Measurements from ENCODE around the gene YJEFN3. TPM values are rescaled to one million over a fixed set of nuclear protein-coding genes. Genes with fewer than 3 reads are reported as not detected.

YJEFN3 gene
- total RNA-seq (2022) (11.9 and 21.7 TPM in 2 replicates), Bru-seq, nascent RNA (percentile 62 among the genes with signal in this experiment), BruChase-seq, experiment 1, labeled RNA remaining after a 6-hour chase (percentile 90 among the genes with signal in this experiment), BruChase-seq, experiment 2, labeled RNA remaining after a 2-hour chase (percentile 80 among the genes with signal in this experiment)
- long read RNA-seq, partial matches to known transcripts, result 3 of 3 reads
- long read RNA-seq, other reads (novel, unspliced or antisense), result 0 of 3 reads

- TF ChIP-seq CTCF (IDR thresholded peaks at IDR 0.05; ENCODE audit: unreplicated experiment), result no peak
- CTCF ChIA-PET, result interaction anchor here (0.7 to 8.1 kb wide), 5 partner anchors 14 to 1600 kb away, joined by 3 to 107 read pairs (median 5); partner anchors contain the start of gene GMIP
- H3K36me3 Mint-ChIP-seq (ENCODE audit: insufficient read depth, unreplicated experiment), result peaks cover 36% of the 10 kb centered on the region
- no peak for DNase-seq (ENCODE audit: unreplicated experiment)
- no peak within 1 kb of the TSS for H3K27ac Mint-ChIP-seq (ENCODE audit: low read depth, unreplicated experiment)
- no peaks in the 10 kb centered on the region for H3K27me3 Mint-ChIP-seq (ENCODE audit: insufficient read depth, unreplicated experiment)
- BruUV-seq (replicated peaks), result no TSS peak
- H3K9me3 Mint-ChIP-seq (ENCODE audit: unreplicated experiment), result no peaks in the 10 kb centered on the region
- intact Hi-C loops (cut with micrococcal nuclease), result no loop called here
- peaks cover 11% of the 10 kb centered on the region for H3K4me1 Mint-ChIP-seq (ENCODE audit: insufficient read depth, unreplicated experiment)
- POLR2A ChIA-PET, result interaction anchor here (0.5 to 2.3 kb wide), 3 partner anchors 13 to 139 kb away, joined by 4 to 12 read pairs (median 5); partner anchors contain the start of genes GMIP, NDUFA13 and TSSK6
- H3K4me3 Mint-ChIP-seq (ENCODE audit: unreplicated experiment), result no peak within 1 kb of the TSS
Observed at GRCh38 chr19:19528721-19529490, at the start of gene YJEFN3. Gene YJEFN3, plus strand, starts transcription at chr19:19528911. Its CDS starts 22 bp downstream, at chr19:19528933.

- ChIA-PET CTCF (interaction anchor here (2.5 to 4.5 kb wide), 2 partner anchors 9 to 119 kb away, joined by 11 to 30 read pairs; no protein-coding TSS in a partner anchor), POLR2A (no interaction called here)
- TF ChIP-seq CTCF (IDR thresholded peaks at IDR 0.05; ENCODE audit: unreplicated experiment), result no peak
- H3K4me3 Mint-ChIP-seq (ENCODE audit: unreplicated experiment), result no peak overlapping the region
- peaks cover 28% of the 10 kb centered on the region for H3K36me3 Mint-ChIP-seq (ENCODE audit: insufficient read depth, unreplicated experiment)
- intact Hi-C loops (cut with micrococcal nuclease), result no loop called here
- DNase-seq (ENCODE audit: unreplicated experiment), result no peak
- H3K9me3 Mint-ChIP-seq (ENCODE audit: unreplicated experiment), result no peaks in the 10 kb centered on the region
- peaks cover 2% of the 10 kb centered on the region for H3K4me1 Mint-ChIP-seq (ENCODE audit: insufficient read depth, unreplicated experiment)
- BruUV-seq (replicated peaks), result no TSS peak
- H3K27ac Mint-ChIP-seq (ENCODE audit: low read depth, unreplicated experiment), result no peak overlapping the region
- no peaks in the 10 kb centered on the region for H3K27me3 Mint-ChIP-seq (ENCODE audit: insufficient read depth, unreplicated experiment)
Observed at GRCh38 chr19:19480688-19481087, 48.0 kb upstream of the YJEFN3 start.

DNA sequence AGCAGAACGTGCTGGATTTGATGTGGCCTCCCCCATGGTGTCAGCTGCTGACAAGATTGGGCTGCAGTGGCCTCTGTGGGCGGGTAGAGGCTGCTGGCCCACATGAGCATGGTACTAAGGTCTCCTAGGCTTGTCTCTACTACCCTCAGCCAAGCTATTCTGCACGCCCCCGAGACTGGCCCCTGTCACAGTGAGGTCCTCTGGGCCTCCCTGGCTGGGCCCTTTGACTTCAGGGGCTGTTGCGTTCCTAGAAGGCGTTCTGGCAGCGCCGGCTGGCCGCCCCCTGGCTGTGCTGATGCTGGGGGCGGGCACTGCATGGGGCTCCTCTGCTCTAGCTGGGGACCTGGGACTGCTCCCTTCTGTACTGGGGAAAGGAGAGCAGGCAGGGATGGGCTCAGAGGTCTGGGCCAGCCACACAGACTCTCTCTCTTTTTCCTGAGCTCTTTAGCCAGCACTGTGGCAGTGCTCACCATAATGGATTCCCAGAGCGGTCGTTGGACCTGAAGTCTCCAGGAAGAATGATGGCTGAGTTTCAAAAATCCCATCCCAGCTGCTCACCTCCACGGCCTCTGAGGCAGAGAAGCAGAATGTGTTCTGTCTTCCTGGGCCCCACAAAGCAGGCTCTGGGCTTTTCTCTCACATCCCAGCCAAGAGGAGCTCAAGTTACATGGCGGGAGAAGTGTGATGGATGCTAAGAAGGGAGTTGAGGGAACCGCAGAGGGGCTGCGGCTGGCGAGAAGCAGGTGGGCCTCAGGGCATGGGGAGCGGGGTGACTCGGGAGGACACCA lies 45.7 kb upstream of the YJEFN3 start:
- H3K4me1 Mint-ChIP-seq (ENCODE audit: insufficient read depth, unreplicated experiment), result no peaks in the 10 kb centered on the region
- H3K27ac Mint-ChIP-seq (ENCODE audit: low read depth, unreplicated experiment), result no peak overlapping the region
- no peaks in the 10 kb centered on the region for H3K9me3 Mint-ChIP-seq (ENCODE audit: unreplicated experiment)
- DNase-seq (ENCODE audit: unreplicated experiment), result no peak
- no peak overlapping the region for H3K4me3 Mint-ChIP-seq (ENCODE audit: unreplicated experiment)
- intact Hi-C loops (cut with micrococcal nuclease), result no loop called here
- ChIA-PET POLR2A (interaction anchor here (1.2 kb wide), 1 partner anchor 78 kb away, joined by 3 read pairs; the partner anchor contains the start of gene GATAD2A), CTCF (interaction anchor here (0.5 to 4.5 kb wide), 4 partner anchors 7 to 327 kb away, joined by 3 to 30 read pairs (median 4); no protein-coding TSS in a partner anchor)
- no peak for TF ChIP-seq CTCF (IDR thresholded peaks at IDR 0.05; ENCODE audit: unreplicated experiment)
- H3K36me3 Mint-ChIP-seq (ENCODE audit: insufficient read depth, unreplicated experiment), result peaks cover 28% of the 10 kb centered on the region
- H3K27me3 Mint-ChIP-seq (ENCODE audit: insufficient read depth, unreplicated experiment), result no peaks in the 10 kb centered on the region
- BruUV-seq (replicated peaks), result no TSS peak

Measured in MCF 10A (cell line).